Bronchial epithelial cell (primary cell): ENCODE measurements around the gene ANKRD23. TPM values are rescaled to one million over a fixed set of nuclear protein-coding genes. Genes with fewer than 3 reads are reported as not detected.

Source experiments
- DNase-seq: peaks from one replicate; pipeline ENCODE4 v3.0.0-alpha.2; 2010; ENCODE audit warnings: low read depth
- FAIRE-seq: peaks from 2 replicates; lab custom pipeline; 2011; peaks lifted over from hg19 to GRCh38; lab: Jason Lieb, UNC
- H3K27me3 ChIP-seq: 2 replicates; pipeline ENCODE4 v1.5.1; 2011; ENCODE audit warnings: low read length; ENCODE audit not compliant: control insufficient read depth, insufficient read depth
- H3K36me3 ChIP-seq: 2 replicates; pipeline ENCODE4 v1.5.1; 2011; ENCODE audit warnings: low read length; ENCODE audit not compliant: control insufficient read depth, insufficient read depth
- H3K4me3 ChIP-seq: 2 replicates; pipeline ENCODE4 v1.5.1; 2011; ENCODE audit warnings: mild to moderate bottlenecking, low read depth, low read length, control low read depth
- total RNA-seq: library from RNA; depleted of rRNA; stranded (reverse); fragments of >200 nt; gene quantifications from 2 replicates; pipeline ENCODE4 v1.2.1, GENCODE V29; 2014
- TF ChIP-seq, protein P1 (sequence below): IDR thresholded peaks from 2 replicates; pipeline ENCODE4 v1.5.1; 2011; ENCODE audit warnings: mild to moderate bottlenecking, moderate library complexity, low read length, control low read depth, inconsistent platforms; ENCODE audit not compliant: insufficient read depth, severe bottlenecking

The ANKRD23 gene
- total RNA-seq, 1 donor from 2014 or later, result 0.79 TPM

DNA sequence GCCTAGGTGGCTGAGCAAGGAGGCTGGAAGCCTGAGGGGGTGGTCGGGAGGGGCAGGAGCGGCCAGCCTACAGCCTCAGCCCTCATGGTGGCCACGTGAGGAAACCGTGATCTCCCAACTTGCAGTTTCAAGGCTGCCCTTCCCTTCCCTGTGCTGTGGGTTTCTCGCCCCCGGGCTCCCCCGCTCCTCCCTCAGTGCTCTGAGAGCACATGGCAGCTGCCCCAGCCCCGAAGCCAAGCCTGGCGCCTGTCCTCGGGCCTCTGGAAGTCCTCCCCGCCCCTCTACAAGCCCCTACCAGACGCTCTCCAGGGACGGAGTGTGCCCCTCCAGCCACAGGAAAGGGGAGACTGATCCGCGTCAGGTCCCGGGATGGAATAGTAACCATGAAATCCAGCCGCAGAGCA is 586 bp upstream of the ANKRD23 start:
- FAIRE-seq (no peak), DNase-seq (no peak)
- TF ChIP-seq, protein P1, sequence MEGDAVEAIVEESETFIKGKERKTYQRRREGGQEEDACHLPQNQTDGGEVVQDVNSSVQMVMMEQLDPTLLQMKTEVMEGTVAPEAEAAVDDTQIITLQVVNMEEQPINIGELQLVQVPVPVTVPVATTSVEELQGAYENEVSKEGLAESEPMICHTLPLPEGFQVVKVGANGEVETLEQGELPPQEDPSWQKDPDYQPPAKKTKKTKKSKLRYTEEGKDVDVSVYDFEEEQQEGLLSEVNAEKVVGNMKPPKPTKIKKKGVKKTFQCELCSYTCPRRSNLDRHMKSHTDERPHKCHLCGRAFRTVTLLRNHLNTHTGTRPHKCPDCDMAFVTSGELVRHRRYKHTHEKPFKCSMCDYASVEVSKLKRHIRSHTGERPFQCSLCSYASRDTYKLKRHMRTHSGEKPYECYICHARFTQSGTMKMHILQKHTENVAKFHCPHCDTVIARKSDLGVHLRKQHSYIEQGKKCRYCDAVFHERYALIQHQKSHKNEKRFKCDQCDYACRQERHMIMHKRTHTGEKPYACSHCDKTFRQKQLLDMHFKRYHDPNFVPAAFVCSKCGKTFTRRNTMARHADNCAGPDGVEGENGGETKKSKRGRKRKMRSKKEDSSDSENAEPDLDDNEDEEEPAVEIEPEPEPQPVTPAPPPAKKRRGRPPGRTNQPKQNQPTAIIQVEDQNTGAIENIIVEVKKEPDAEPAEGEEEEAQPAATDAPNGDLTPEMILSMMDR, result no peak
- H3K36me3 ChIP-seq, result peaks cover 7% of the 10 kb centered on the region
- H3K4me3 ChIP-seq, result no peak overlapping the region
- no peaks in the 10 kb centered on the region for H3K27me3 ChIP-seq

DNA sequence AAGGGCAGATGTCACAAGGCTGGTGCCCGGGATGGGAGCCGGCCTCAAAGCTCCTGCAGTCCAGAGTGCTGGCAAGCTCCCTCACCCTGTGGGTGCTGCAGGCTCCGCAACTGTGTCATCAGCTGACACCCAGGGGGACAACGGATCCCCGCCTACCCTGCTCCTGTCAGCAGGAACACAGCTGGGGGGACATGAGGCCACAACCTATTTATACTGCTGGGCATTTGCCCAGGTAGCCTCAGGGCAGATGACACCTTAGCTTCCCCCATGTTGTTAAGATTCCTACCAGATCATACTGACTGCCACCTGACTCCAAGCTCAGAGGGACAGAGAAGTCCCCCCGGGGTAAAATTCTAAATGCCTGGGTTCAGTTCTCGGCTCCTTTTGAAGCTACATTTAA is 1.2 kb downstream of the ANKRD23 start:
- peaks cover 1% of the 10 kb centered on the region for H3K36me3 ChIP-seq
- no peak overlapping the region for H3K4me3 ChIP-seq
- TF ChIP-seq, protein P1, result no peak
- FAIRE-seq (no peak), DNase-seq (no peak)
- H3K27me3 ChIP-seq, result no peaks in the 10 kb centered on the region

DNA sequence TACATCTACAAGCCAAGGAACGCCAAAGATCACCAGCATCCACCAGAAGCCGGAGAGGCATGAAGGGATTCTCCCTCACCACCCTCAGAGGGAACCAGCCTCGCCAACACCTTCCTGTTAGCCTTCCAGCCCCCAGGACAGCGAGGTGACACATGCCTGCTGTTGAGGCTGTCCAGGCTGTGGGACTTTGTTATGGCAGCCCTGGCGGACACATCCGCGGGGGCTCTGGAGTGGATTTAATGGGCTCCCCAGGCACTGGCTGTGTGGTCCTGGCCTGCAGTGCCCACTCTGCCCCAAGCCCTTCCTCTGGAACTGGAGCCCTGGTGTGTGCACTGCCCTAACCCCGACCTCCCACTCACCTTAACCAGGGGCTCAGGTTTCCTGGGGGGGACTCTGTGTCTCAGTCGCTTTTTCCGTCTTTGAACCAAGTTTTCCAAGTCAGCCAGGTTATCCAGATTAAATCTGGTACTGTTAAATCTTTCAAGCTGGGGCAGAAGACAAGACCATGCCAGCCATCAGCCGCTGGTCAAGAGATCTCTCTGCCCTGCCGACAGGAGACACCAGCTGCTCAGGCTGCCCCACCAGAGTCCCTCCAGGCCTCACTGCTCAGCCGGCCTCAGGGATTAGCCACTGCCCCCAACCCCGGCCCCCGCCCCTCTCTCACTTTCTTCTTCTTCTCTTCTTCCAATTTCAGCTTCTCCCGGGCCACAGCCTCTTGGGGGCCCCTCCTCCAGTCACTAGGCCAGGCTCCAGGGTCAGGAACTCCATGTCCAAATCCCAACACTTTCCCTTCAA is 1.9 kb downstream of the ANKRD23 start:
- Histone ChIP-seq H3K27me3 (no peaks in the 10 kb centered on the region), H3K36me3 (peaks cover 1% of the 10 kb centered on the region), H3K4me3 (no peak overlapping the region)
- TF ChIP-seq, protein P1, result no peak
- DNase-seq (no peak), FAIRE-seq (no peak)

DNA sequence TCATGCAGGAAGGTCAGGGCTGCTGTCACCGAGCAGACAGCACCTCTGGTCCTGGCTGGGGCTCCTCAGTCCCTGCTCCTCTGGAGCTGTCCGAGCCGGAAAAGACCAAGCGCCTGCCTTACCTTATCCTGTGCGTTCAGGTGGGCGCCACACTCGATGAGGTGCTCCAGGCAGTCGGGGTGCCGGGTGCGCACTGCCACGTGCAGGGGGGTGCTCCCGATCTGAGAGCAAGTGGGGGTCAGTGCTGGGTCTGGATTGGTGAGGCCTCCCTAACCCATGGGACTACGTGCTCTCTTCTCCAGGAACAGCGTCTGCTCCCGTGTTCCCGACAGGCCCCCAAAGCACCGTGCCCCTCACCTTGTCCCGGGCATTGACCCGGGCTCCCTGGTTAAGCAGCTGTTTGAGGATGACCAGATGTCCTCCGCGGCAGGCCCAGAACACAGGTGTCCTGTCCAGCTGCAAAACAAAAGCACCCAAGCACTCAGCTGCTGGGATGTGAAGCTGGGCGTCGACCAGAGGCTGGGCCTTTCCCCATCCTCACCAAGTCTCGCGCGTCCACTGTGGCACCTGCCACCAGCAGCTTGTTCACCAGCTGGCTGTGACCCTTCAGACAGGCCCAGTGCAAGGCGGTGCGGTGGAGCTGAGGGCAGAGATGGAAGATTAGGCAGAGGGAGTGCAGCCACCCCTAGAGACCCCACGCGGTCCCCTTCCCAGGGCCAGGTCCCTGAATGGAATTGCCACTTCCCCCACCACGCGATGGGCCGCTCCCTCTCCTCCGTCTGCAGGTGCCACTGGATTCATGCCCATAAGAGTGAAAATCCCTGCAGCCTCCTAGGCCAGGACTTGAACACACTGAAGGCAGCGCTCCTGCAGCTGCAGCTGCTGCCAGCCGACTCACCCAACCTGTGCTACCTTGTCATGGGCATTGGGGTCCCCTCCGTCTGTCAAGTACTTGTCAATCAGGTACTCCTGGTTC is 3.7 kb downstream of the ANKRD23 start:
- DNase-seq, result no peak
- Histone ChIP-seq H3K4me3 (no peak overlapping the region), H3K36me3 (peaks cover 1% of the 10 kb centered on the region), H3K27me3 (no peaks in the 10 kb centered on the region)
- TF ChIP-seq, protein P1, result no peak
- no peak for FAIRE-seq

DNA sequence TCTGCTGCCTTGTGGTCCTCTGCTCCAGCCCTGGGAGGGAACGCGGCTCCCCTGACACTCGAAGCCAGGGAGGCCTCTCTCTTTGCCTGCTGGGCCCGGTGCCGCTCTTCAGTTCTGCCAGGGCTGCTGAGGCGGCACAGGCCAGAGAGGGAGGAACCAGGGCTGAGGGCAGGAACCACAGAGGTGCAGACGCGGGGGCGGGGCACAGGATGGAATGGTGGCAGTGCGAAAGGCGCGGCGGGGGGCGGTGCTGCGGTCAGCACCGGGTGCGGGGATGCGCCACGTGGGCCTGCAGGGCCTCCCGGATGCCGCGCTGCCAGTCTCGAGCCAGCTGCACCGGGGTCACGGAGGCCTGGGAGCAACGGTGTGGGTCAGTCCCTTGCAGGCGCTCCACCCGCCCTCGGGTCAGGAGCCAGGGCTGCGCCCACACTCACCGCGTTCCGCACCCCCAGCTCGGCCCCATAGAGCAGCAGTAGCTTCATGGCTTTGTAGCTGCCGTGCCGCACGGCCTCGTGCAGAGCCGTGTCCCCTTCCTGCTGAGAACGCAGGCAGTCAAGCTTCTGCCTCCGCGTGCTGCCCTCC is 4.4 kb downstream of the ANKRD23 start:
- DNase-seq (no peak), FAIRE-seq (no peak)
- no peaks in the 10 kb centered on the region for H3K27me3 ChIP-seq
- no peak overlapping the region for H3K4me3 ChIP-seq
- TF ChIP-seq, protein P1, result no peak
- H3K36me3 ChIP-seq, result peaks cover 1% of the 10 kb centered on the region
